ENCODE results near the gene PRCD. TPM values are rescaled to one million over a fixed set of nuclear protein-coding genes. Genes with fewer than 3 reads are reported as not detected.

The PRCD gene
- total RNA-seq, 2 donors from 2014 or later: 1.9 to 2.4 TPM

- H3K36me3 ChIP-seq: no peaks in the 10 kb centered on the region
- peaks cover 12 to 16% of the 10 kb centered on the region in 2 donors for H3K4me1 ChIP-seq (ENCODE audit: control insufficient read depth in 1 of 2, low read depth in 2 of 2)
- H3K9me3 ChIP-seq: no peaks in the 10 kb centered on the region
- no peak for ATAC-seq (ENCODE audit: insufficient number of reproducible peaks, low FRiP score, low read depth)
- no peak overlapping the region for H3K27ac ChIP-seq
- TF ChIP-seq CTCF (IDR thresholded peaks at IDR 0.05): no peak
- no peak for DNase-seq (ENCODE audit: low spot score)
- no peaks in the 10 kb centered on the region for H3K27me3 ChIP-seq (replicated peaks; ENCODE audit: insufficient read depth)
- H3K4me3 ChIP-seq: no peak overlapping the region
Measured at GRCh38 chr17:76582660-76583059, 42.8 kb downstream of the PRCD start.

- ATAC-seq (ENCODE audit: insufficient number of reproducible peaks, low FRiP score, low read depth): no peak
- DNase-seq (ENCODE audit: low spot score): no peak
- Histone ChIP-seq H3K27ac (no peak overlapping the region), H3K4me3 (peak overlapping the region; percentile 78), H3K9me3 (no peaks in the 10 kb centered on the region), H3K36me3 (no peaks in the 10 kb centered on the region), H3K4me1 (ENCODE audit: control insufficient read depth in 1 of 2, low read depth in 2 of 2) (peaks cover 12 to 16% of the 10 kb centered on the region in 2 donors), H3K27me3 (replicated peaks; ENCODE audit: insufficient read depth) (no peaks in the 10 kb centered on the region)
- TF ChIP-seq CTCF (IDR thresholded peaks at IDR 0.05): no peak
Measured at GRCh38 chr17:76584427-76585032, 44.7 kb downstream of the PRCD start.

- ATAC-seq (ENCODE audit: insufficient number of reproducible peaks, low FRiP score, low read depth) (no peak), DNase-seq (ENCODE audit: low spot score) (no peak)
- Histone ChIP-seq H3K4me3 (peak overlapping the region; percentile 78), H3K4me1 (ENCODE audit: control insufficient read depth in 1 of 2, low read depth in 2 of 2) (peaks cover 12 to 16% of the 10 kb centered on the region in 2 donors), H3K36me3 (no peaks in the 10 kb centered on the region), H3K9me3 (no peaks in the 10 kb centered on the region), H3K27ac (no peak overlapping the region), H3K27me3 (replicated peaks; ENCODE audit: insufficient read depth) (no peaks in the 10 kb centered on the region)
- TF ChIP-seq CTCF (IDR thresholded peaks at IDR 0.05): no peak
Measured at GRCh38 chr17:76585033-76585648, 45.3 kb downstream of the PRCD start.

- Histone ChIP-seq H3K4me3 (peak within 1 kb of the TSS; percentile 78), H3K36me3 (no peaks in the 10 kb centered on the region), H3K27me3 (replicated peaks; ENCODE audit: insufficient read depth) (no peaks in the 10 kb centered on the region), H3K9me3 (no peaks in the 10 kb centered on the region), H3K4me1 (ENCODE audit: control insufficient read depth in 1 of 2, low read depth in 2 of 2) (peaks cover 12 to 16% of the 10 kb centered on the region in 2 donors), H3K27ac (no peak within 1 kb of the TSS)
- TF ChIP-seq CTCF (IDR thresholded peaks at IDR 0.05): peak; percentile 7
- no peak for DNase-seq (ENCODE audit: low spot score)
- peak; percentile 16 for ATAC-seq (ENCODE audit: insufficient number of reproducible peaks, low FRiP score, low read depth)
Measured at GRCh38 chr17:76585649-76586593, 46.1 kb downstream of the PRCD start, which contains the start of gene ST6GALNAC2. Gene ST6GALNAC2 (minus strand): TSS chr17:76585860. CDS start chr17:76585808, 52 bp downstream.
